Epithelial cell of esophagus (primary cell): Measurements from ENCODE around the gene TRIM40.
"Not testable (repeated sequence)": the region's sequence is repeated elsewhere in the genome, so short reads cannot be mapped to it uniquely, and the experiment has no call there.

ENCODE experiments used
- DNase-seq: peaks from one replicate; pipeline ENCODE4 v3.0.0; 2010; ENCODE audit warnings: low read depth
- H3K4me3 ChIP-seq: 2 replicates; pipeline ENCODE4 v1.5.1; 2011; ENCODE audit warnings: mild to moderate bottlenecking, low read length, control low read depth
- TF ChIP-seq, protein P1 (sequence below): IDR thresholded peaks from 2 replicates; pipeline ENCODE4 v1.5.1; 2011; ENCODE audit warnings: low read depth, mild to moderate bottlenecking, low read length, control low read depth, inconsistent platforms; ENCODE audit not compliant: insufficient read depth; ENCODE audit errors: missing control alignments

The TRIM40 gene

DNA sequence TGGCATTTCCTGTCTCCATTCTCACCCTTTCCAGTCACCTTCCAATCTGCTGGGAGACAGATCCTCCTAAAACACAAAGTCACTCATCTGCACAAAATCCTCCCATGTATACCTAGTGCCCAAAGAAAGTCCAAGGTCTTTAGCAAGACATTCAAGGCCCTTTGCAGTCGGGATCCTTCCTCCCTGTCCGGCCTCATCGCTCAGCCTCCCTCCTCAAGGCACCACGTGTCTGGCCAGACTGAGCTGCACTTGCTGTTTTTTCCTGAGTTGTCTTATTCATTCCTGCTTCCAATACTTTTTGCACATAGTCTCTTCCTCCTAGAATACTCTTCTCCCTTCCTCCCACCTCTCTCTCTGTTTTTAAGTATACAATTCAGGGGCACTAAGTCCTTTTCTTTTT lies 28.8 kb downstream of the TRIM40 start:
- TF ChIP-seq, protein P1, sequence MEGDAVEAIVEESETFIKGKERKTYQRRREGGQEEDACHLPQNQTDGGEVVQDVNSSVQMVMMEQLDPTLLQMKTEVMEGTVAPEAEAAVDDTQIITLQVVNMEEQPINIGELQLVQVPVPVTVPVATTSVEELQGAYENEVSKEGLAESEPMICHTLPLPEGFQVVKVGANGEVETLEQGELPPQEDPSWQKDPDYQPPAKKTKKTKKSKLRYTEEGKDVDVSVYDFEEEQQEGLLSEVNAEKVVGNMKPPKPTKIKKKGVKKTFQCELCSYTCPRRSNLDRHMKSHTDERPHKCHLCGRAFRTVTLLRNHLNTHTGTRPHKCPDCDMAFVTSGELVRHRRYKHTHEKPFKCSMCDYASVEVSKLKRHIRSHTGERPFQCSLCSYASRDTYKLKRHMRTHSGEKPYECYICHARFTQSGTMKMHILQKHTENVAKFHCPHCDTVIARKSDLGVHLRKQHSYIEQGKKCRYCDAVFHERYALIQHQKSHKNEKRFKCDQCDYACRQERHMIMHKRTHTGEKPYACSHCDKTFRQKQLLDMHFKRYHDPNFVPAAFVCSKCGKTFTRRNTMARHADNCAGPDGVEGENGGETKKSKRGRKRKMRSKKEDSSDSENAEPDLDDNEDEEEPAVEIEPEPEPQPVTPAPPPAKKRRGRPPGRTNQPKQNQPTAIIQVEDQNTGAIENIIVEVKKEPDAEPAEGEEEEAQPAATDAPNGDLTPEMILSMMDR, result no peak
- DNase-seq, result no peak
- H3K4me3 ChIP-seq, result no peak overlapping the region

DNA sequence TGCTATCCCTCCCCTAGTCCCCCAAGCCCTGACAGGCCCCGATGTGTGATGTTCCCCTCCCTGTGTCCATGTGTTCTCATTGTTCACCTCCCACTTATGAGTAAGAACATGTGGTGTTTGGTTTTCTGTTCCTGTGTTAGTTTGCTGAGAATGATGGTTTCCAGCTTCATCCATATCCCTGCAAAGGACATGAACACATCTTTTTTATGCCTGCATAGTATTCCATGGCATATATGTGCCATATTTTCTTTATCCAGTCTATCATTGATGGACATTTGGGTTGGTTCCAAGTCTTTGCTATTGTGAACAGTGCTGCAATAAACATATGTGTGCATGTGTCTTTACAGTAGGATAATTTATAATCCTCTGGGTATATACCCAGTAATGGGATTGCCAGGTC lies 29.3 kb downstream of the TRIM40 start:
- DNase-seq, H3K4me3 ChIP-seq: not testable (repeated sequence)

DNA sequence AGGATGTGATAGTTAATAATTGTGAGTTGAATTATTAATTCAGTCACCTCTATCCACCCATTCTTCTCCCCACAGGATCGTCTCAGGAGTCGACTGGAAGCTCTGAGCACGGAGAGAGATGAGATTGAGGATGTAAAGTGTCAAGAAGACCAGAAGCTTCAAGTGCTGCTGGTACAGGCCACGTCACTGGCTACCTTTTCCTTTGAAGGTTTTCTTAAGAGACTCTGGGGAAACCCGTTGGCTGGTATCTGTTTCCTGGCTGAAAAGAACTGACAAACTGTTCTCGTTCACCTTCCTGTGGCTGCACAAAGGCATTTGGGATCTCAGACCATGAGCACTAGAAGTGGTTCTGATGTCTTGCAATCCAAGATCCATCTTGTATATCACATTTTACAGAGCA lies 31.2 kb downstream of the TRIM40 start:
- no peak for DNase-seq

DNA sequence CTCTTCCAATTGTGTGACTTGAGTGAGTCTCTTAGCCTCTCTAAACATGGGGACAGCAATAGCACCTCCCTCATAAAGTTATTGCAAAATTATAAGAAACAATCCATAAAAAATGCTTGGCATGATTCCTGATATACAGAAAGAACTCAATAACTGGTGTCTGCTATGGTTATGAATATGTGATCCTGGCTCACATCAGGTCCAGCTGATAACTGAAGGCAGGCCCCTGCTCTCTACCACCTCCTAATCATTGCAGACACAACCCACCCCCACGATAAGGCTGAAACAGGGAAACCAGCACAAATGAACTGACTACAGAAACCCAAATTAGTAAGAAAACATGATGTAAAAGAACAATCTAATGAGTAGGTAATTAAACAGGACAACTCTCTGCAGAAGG lies 32.8 kb downstream of the TRIM40 start:
- DNase-seq, result no peak
- TF ChIP-seq, protein P1, result no peak
- no peak overlapping the region for H3K4me3 ChIP-seq

More for the DNA sequence above, 31.2 kb downstream of the TRIM40 start:
- TF ChIP-seq, protein P1, result no peak
- H3K4me3 ChIP-seq, result no peak overlapping the region

DNA sequence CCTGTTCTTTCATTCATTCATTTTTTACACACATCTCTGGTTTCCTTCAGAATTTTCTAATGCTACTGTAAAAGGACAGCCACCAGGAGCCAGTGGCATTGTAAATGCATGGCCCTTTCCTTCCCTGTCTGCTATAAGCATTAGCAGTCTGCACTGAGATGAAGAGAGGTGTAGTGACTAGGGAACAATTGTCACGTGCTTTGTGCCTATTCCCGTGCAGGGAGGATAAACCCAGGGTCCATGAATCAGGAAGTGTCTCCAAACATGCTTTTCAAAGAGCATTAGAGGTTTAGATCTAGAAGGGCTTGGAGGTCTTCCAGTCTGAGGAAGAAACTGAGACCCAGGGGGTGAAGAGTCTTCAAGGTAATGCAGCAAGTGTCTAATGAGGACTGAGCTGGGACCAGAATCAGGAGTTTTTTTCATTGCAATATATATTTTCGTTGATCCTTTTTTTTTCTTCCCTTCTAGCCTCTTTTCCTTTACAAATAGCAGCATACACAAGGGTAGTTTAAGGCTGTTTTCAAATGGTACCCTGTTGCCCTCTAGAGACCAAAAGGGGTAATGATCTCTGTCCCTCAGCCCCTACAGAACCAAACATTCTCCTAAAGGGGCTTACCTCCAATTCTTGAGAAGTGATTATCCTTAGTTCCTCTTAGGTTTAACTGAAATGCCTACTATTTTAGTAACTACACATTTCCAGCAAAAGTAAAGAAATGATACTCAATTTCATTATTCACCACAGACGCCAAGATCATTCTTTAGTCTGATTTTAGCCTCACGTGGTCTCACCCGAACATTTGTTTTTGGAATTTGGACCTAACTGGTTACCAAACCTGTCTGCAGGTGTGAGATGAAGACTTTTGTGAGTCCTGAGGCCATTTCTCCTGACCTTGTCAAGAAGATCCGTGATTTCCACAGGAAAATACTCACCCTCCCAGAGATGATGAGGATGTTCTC lies 34.0 kb downstream of the TRIM40 start:
- peak; percentile 62 for DNase-seq
- no peak overlapping the region for H3K4me3 ChIP-seq
- TF ChIP-seq, protein P1, result peak; percentile 88

DNA sequence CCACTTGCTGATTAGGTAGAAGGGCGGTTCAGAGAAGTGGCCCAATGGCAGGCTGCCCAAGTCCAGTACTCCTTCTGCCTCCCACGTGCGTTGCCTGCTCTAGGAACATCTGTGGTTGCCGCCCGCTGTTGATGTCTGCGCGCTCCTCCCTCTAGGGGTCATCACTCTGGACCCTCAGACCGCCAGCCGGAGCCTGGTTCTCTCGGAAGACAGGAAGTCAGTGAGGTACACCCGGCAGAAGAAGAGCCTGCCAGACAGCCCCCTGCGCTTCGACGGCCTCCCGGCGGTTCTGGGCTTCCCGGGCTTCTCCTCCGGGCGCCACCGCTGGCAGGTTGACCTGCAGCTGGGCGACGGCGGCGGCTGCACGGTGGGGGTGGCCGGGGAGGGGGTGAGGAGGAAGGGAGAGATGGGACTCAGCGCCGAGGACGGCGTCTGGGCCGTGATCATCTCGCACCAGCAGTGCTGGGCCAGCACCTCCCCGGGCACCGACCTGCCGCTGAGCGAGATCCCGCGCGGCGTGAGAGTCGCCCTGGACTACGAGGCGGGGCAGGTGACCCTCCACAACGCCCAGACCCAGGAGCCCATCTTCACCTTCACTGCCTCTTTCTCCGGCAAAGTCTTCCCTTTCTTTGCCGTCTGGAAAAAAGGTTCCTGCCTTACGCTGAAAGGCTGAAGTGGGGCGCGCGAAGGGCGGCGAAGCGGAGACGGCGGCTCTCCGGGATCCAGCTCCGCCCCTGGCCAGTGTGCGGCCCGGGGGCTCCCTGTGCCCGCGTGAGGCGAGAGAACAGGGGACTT lies 35.9 kb downstream of the TRIM40 start:
- H3K4me3 ChIP-seq, result no peak overlapping the region
- TF ChIP-seq, protein P1, result no peak
- no peak for DNase-seq

DNA sequence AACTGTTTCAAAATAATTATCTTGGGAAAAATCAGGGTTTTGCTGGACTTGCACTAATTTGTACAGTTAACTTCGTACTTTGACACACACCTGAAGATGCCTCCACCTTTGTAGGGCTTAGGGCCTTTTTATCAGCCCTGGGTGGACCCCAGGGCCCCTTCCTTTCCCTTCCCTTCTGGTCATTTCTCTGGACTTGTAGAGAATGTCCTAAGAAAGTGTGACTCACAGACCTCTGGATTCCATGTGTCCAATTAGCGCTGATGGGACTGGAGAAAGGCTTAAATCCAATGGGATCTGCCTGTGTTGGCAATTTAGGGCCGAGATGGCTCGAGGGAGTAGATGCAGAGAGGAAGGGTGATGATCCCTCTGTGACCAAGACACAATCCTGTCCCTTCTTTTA lies 36.7 kb downstream of the TRIM40 start:
- H3K4me3 ChIP-seq, result no peak overlapping the region
- TF ChIP-seq, protein P1, result no peak
- DNase-seq, result no peak
